Neural progenitor cell (in vitro differentiated cells): ENCODE data around the gene STK32B. TPM values are rescaled to one million over a fixed set of nuclear protein-coding genes. Genes with fewer than 3 reads are reported as not detected.

Source experiments
- DNase-seq: peaks from one replicate; pipeline ENCODE4 v3.0.0-alpha.2; 2016; ENCODE audit warnings: low spot score
- H2AFZ ChIP-seq: fragments of 200-600 bp; sonication (generic); replicated peaks from 2 replicates; pipeline ENCODE4 v1.6.1; 2016; ENCODE audit warnings: antibody characterized with exemption
- H3F3A ChIP-seq: fragments of 200-600 bp; sonication (generic); 2 replicates; pipeline ENCODE4 v1.6.1; 2016; ENCODE audit warnings: antibody characterized with exemption, low read depth
- H3K27ac ChIP-seq: fragments of 200-600 bp; sonication (generic); 2 replicates; pipeline ENCODE4 v1.5.1; 2016; ENCODE audit warnings: mild to moderate bottlenecking
- H3K27me3 ChIP-seq: fragments of 200-600 bp; sonication (generic); 2 replicates; pipeline ENCODE4 v1.6.1; 2016; ENCODE audit warnings: mild to moderate bottlenecking, moderate library complexity
- H3K36me3 ChIP-seq: fragments of 200-600 bp; sonication (generic); 2 replicates; pipeline ENCODE4 v1.5.1; 2016
- H3K4me1 ChIP-seq: fragments of 200-600 bp; sonication (generic); 2 replicates; pipeline ENCODE4 v1.6.1; 2016; ENCODE audit warnings: mixed run types
- H3K4me2 ChIP-seq: fragments of 200-600 bp; sonication (generic); 2 replicates; pipeline ENCODE4 v1.6.1; 2016
- H3K4me3 ChIP-seq: fragments of 200-600 bp; sonication (generic); 2 replicates; pipeline ENCODE4 v1.5.1; 2016
- H3K79me2 ChIP-seq: fragments of 200-600 bp; sonication (generic); 2 replicates; pipeline ENCODE4 v1.6.1; 2016; ENCODE audit warnings: low read depth
- H3K9ac ChIP-seq: fragments of 200-600 bp; sonication (generic); 2 replicates; pipeline ENCODE4 v1.6.1; 2016
- H3K9me3 ChIP-seq: fragments of 200-600 bp; sonication (generic); 2 replicates; pipeline ENCODE4 v1.5.1; 2016; ENCODE audit warnings: low read depth
- H4K20me1 ChIP-seq: fragments of 200-600 bp; sonication (generic); 2 replicates; pipeline ENCODE4 v1.6.1; 2016; ENCODE audit warnings: low read depth
- H3K27ac Mint-ChIP-seq: 3 replicates; pipeline ENCODE4 v1.8.0; 2021; ENCODE audit warnings: mixed read lengths
- H3K27me3 Mint-ChIP-seq: 2 replicates; pipeline ENCODE4 v1.8.0; 2022; ENCODE audit warnings: low read depth, mild to moderate bottlenecking, inconsistent platforms, moderate library complexity, mixed read lengths; ENCODE audit not compliant: insufficient read depth
- H3K36me3 Mint-ChIP-seq: 3 replicates; pipeline ENCODE4 v1.8.0; 2021; ENCODE audit warnings: mixed read lengths
- H3K4me1 Mint-ChIP-seq: 3 replicates; pipeline ENCODE4 v1.8.0; 2021; ENCODE audit warnings: mixed read lengths
- H3K4me3 Mint-ChIP-seq: 3 replicates; pipeline ENCODE4 v1.8.0; 2021; ENCODE audit warnings: mild to moderate bottlenecking, moderate library complexity, mixed read lengths
- H3K9me3 Mint-ChIP-seq: 3 replicates; pipeline ENCODE4 v1.8.0; 2020; ENCODE audit warnings: mixed read lengths
- CTCF ChIP-seq: fragments of 200-600 bp; sonication (generic); IDR thresholded peaks from 2 replicates; pipeline ENCODE4 v1.5.1; 2017; ENCODE audit warnings: antibody characterized with exemption, mild to moderate bottlenecking
- EZH2 ChIP-seq: fragments of 200-600 bp; sonication (generic); IDR thresholded peaks from 2 replicates; pipeline ENCODE4 v1.6.1; 2017; ENCODE audit warnings: antibody characterized with exemption, mild to moderate bottlenecking, moderate library complexity
- EZH2phosphoT487 ChIP-seq: fragments of 200-600 bp; sonication (generic); IDR thresholded peaks from 2 replicates; pipeline ENCODE4 v1.6.1; 2017; ENCODE audit warnings: antibody characterized with exemption
- total RNA-seq: library from RNA; depleted of rRNA; stranded (reverse); fragments of >200 nt; gene quantifications from 2 replicates; pipeline ENCODE4 v1.2.3, GENCODE V29; 2015; ENCODE audit warnings: low replicate concordance

STK32B gene
- total RNA-seq, 1 donor from 2014 or later = 2.5 TPM

DNA sequence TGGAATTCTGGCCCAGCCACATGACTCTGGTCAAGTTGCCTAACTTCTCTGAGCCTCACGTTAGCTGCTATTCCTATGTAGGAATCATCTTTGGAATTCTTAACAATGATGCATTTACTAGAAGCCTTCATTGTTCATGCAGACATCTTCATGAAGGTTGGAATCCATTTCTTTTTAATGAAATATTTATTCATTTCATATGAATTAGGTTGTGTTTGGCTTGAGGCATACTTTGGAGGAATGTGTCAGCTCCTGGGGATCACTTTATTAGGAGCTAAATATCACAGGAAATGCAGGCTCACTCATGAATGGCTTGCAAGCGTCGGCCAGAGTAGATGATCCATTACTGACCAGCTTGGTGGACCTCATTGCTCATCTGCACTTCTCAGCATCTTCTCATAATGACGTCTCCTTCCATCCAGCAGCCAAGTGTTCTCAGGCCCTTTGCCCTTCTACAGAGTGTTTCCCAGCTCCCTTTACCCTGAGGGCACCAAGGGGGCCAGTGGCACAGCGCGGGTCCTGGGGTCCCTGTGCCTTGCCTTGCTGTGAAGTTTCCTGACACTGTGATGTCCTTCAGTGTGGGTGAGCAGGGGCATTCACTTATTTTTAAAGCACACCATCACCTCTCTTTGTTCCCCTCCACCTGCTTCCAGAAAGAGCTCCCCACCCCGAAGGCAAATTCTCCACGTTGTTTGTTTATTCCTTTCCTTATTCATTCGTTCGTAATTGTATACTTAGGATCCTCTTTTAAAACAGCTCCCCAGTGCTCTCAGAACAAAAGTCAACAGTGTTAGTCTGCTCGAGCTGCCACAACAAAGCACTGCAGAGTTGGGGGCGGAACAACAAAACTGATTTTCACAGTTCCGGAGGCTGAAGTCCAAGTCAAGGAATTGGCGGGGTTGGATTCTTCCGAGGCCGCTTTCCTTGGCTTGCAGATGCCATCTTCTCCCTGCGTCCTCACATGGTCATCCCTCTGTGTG is 106.8 kb downstream of the STK32B start:
- Histone ChIP-seq H3K79me2 (no peaks in the 10 kb centered on the region), H3K9me3 (no peaks in the 10 kb centered on the region), H3K36me3 (no peaks in the 10 kb centered on the region), H3K4me3 (no peak overlapping the region), H2AFZ (no peak overlapping the region), H3F3A (no peaks in the 10 kb centered on the region), H4K20me1 (no peaks in the 10 kb centered on the region), H3K27me3 (no peaks in the 10 kb centered on the region), H3K4me1 (peaks cover 8% of the 10 kb centered on the region), H3K4me2 (peak overlapping the region; percentile 18), H3K9ac (no peak overlapping the region), H3K27ac (no peak overlapping the region)
- peak; percentile 23 for DNase-seq
- Mint-ChIP-seq H3K27me3 (peaks cover 7% of the 10 kb centered on the region), H3K4me3 (no peak overlapping the region), H3K36me3 (no peaks in the 10 kb centered on the region), H3K27ac (no peak overlapping the region), H3K9me3 (peaks cover 3% of the 10 kb centered on the region), H3K4me1 (peaks cover 22% of the 10 kb centered on the region)
- TF ChIP-seq EZH2 (no peak), CTCF (no peak), EZH2phosphoT487 (no peak)

DNA sequence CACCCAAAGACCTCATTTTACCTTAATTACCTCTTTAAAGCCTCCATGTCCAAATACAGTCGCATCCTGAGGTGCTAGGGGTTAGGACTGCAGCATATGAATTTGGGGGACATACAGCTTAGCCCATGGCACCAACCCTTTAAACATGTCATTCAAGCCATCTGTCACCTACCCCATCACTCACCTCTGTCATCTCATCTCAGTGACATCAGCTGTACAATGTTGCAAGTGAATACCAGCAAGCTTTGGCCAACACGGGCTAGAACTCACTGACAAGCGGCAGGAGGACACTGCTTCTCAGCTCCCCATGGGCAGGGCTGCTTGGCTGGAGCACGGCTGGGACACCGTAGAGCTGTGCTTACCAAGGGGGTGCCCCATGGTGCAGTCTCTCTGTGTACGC is 107.5 kb downstream of the STK32B start:
- no peak overlapping the region for H3K27ac ChIP-seq
- H3K36me3 Mint-ChIP-seq = no peaks in the 10 kb centered on the region
- peaks cover 3% of the 10 kb centered on the region for H3K9me3 Mint-ChIP-seq
- peaks cover 22% of the 10 kb centered on the region for H3K4me1 Mint-ChIP-seq
- no peak overlapping the region for H3K4me3 ChIP-seq
- no peaks in the 10 kb centered on the region for H3K27me3 ChIP-seq
- H3K79me2 ChIP-seq = no peaks in the 10 kb centered on the region
- H3K4me3 Mint-ChIP-seq = no peak overlapping the region
- H4K20me1 ChIP-seq = no peaks in the 10 kb centered on the region
- no peak overlapping the region for H3K27ac Mint-ChIP-seq
- peaks cover 7% of the 10 kb centered on the region for H3K27me3 Mint-ChIP-seq
- no peak for DNase-seq
- no peak overlapping the region for H3K4me2 ChIP-seq
- TF ChIP-seq CTCF (no peak), EZH2 (no peak), EZH2phosphoT487 (no peak)
- H3K9ac ChIP-seq = no peak overlapping the region
- H3F3A ChIP-seq = no peaks in the 10 kb centered on the region
- H3K9me3 ChIP-seq = no peaks in the 10 kb centered on the region
- H2AFZ ChIP-seq = no peak overlapping the region
- no peaks in the 10 kb centered on the region for H3K36me3 ChIP-seq
- peaks cover 8% of the 10 kb centered on the region for H3K4me1 ChIP-seq

DNA sequence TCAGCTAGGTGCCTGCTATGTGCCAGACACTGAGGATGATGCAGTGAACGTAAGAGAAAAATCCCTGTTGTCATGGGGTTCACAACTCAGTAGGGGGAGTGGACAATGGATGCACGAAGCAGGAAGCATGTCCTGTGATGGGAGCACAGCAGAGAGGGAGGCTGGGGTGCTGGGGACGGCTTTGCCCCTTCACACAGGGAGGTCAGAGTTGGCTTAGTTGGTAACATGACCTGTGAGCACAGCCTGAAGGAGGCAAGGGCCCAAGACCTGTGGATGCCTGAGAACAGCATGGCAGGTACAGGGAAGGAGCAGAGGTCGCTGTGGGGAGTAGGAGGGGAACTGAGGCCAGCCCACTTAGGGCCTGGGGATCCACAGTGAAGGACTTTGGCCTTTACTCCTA is 109.4 kb downstream of the STK32B start:
- no peaks in the 10 kb centered on the region for H3K9me3 ChIP-seq
- no peak for TF ChIP-seq EZH2
- TF ChIP-seq CTCF = no peak
- no peak for TF ChIP-seq EZH2phosphoT487
- H3K4me2 ChIP-seq = no peak overlapping the region
- no peaks in the 10 kb centered on the region for H3F3A ChIP-seq
- H3K36me3 ChIP-seq = no peaks in the 10 kb centered on the region
- H3K4me3 ChIP-seq = no peak overlapping the region
- peaks cover 17% of the 10 kb centered on the region for H3K4me1 ChIP-seq
- no peak overlapping the region for H3K9ac ChIP-seq
- H3K27ac ChIP-seq = no peak overlapping the region
- Mint-ChIP-seq H3K9me3 (peaks cover 3% of the 10 kb centered on the region), H3K4me1 (peaks cover 32% of the 10 kb centered on the region), H3K36me3 (no peaks in the 10 kb centered on the region), H3K27ac (peak overlapping the region; percentile 4), H3K4me3 (no peak overlapping the region), H3K27me3 (peaks cover 4% of the 10 kb centered on the region)
- DNase-seq = no peak
- H3K79me2 ChIP-seq = no peaks in the 10 kb centered on the region
- H4K20me1 ChIP-seq = no peaks in the 10 kb centered on the region
- H2AFZ ChIP-seq = no peak overlapping the region
- H3K27me3 ChIP-seq = no peaks in the 10 kb centered on the region
